ENCODE results near the gene CTDSP1. TPM values are rescaled to one million over a fixed set of nuclear protein-coding genes. Genes with fewer than 3 reads are reported as not detected.

The CTDSP1 gene
- polyA plus RNA-seq, 1 donor from 2014 or later, result 0.97 TPM

GRCh38 chr2:218386505-218387368, 12.9 kb upstream of the CTDSP1 start:
- Histone ChIP-seq H3F3A (ENCODE audit: insufficient read depth, low read length, poor library complexity, severe bottlenecking) (no peaks in the 10 kb centered on the region), H4K20me1 (ENCODE audit: insufficient read depth) (no peaks in the 10 kb centered on the region), H3K9me3 (ENCODE audit: low read length) (no peaks in the 10 kb centered on the region), H3K4me3 (ENCODE audit: low read length) (no peak overlapping the region), H3K27me3 (ENCODE audit: insufficient read depth, low read depth, low read length) (peaks cover 7% of the 10 kb centered on the region), H3K27ac (ENCODE audit: low read length) (no peak overlapping the region), H3K9ac (ENCODE audit: low read length) (no peak overlapping the region), H3K9me2 (ENCODE audit: insufficient read depth, low read length) (no peaks in the 10 kb centered on the region), H2AFZ (ENCODE audit: low read depth, low read length) (no peak overlapping the region), H3K4me2 (ENCODE audit: low read length) (no peak overlapping the region), H3K36me3 (ENCODE audit: insufficient read depth, low read length) (no peaks in the 10 kb centered on the region), H3K79me2 (replicated peaks; ENCODE audit: insufficient read depth, low read length) (no peaks in the 10 kb centered on the region)
- TF ChIP-seq CTCF (IDR thresholded peaks at IDR 0.05; ENCODE audit: poor library complexity, severe bottlenecking), result no peak
- no peak for TF ChIP-seq RAD21 (conservative IDR thresholded peaks at IDR 0.05)
- no peak for TF ChIP-seq REST (IDR thresholded peaks at IDR 0.05; ENCODE audit: borderline replicate concordance)
- no peak for TF ChIP-seq SMC3 (conservative IDR thresholded peaks at IDR 0.05; ENCODE audit: poor library complexity)
- TF ChIP-seq EZH2 (IDR thresholded peaks at IDR 0.05; ENCODE audit: borderline replicate concordance, insufficient read depth, low read length, poor library complexity, severe bottlenecking), result no peak
- no peak for TF ChIP-seq TAF1 (IDR thresholded peaks at IDR 0.05; ENCODE audit: low read depth)
- no peak for TF ChIP-seq POLR2AphosphoS5 (IDR thresholded peaks at IDR 0.05)
- TF ChIP-seq EP300 (conservative IDR thresholded peaks at IDR 0.05; ENCODE audit: poor library complexity, severe bottlenecking), result no peak
- TF ChIP-seq MXI1 (conservative IDR thresholded peaks at IDR 0.05; ENCODE audit: poor library complexity, severe bottlenecking), result no peak

GRCh38 chr2:218387369-218388194, 12.1 kb upstream of the CTDSP1 start:
- Histone ChIP-seq H3F3A (ENCODE audit: insufficient read depth, low read length, poor library complexity, severe bottlenecking) (no peaks in the 10 kb centered on the region), H3K79me2 (replicated peaks; ENCODE audit: insufficient read depth, low read length) (no peaks in the 10 kb centered on the region), H3K4me2 (ENCODE audit: low read length) (no peak overlapping the region), H3K27ac (ENCODE audit: low read length) (no peak overlapping the region), H2AFZ (ENCODE audit: low read depth, low read length) (no peak overlapping the region), H3K36me3 (ENCODE audit: insufficient read depth, low read length) (no peaks in the 10 kb centered on the region), H3K27me3 (ENCODE audit: insufficient read depth, low read depth, low read length) (peaks cover 7% of the 10 kb centered on the region), H3K9me2 (ENCODE audit: insufficient read depth, low read length) (no peaks in the 10 kb centered on the region), H3K9me3 (ENCODE audit: low read length) (no peaks in the 10 kb centered on the region), H4K20me1 (ENCODE audit: insufficient read depth) (no peaks in the 10 kb centered on the region), H3K9ac (ENCODE audit: low read length) (no peak overlapping the region), H3K4me3 (ENCODE audit: low read length) (peak overlapping the region; percentile 33)
- TF ChIP-seq RAD21 (conservative IDR thresholded peaks at IDR 0.05), result no peak
